Caco-2 (cell line): ENCODE data around the gene KLHL36. TPM values are rescaled to one million over a fixed set of nuclear protein-coding genes. Genes with fewer than 3 reads are reported as not detected.

Experiments
- BruUV-seq: library from RNA; stranded (reverse); fragments of 400-500 nt; replicated peaks from 2 replicates; lab custom pipeline; 2021; lab: Mats Ljungman, UMichigan
- CTCF ChIA-PET: fragments of 300-600 bp; sonication (Branson Sonifier 250); formaldehyde crosslinking; loops from one replicate; lab custom pipeline; 2022; ENCODE audit warnings: antibody characterized with exemption; lab: Charles Lee
- POLR2A ChIA-PET: fragments of 300-600 bp; sonication (Branson Sonifier 250); formaldehyde crosslinking; loops from one replicate; lab custom pipeline; 2022; ENCODE audit warnings: antibody characterized with exemption; lab: Charles Lee
- DNase-seq, 2 experiments: peaks; one replicate each; pipeline versions ENCODE4 v3.0.0 to v3.0.0-alpha.2; 2020 to 2022
- H3K27me3 ChIP-seq: replicated peaks from 2 replicates; pipeline ENCODE4 v1.6.0; 2011; ENCODE audit warnings: low read length; ENCODE audit not compliant: control insufficient read depth, insufficient read depth
- H3K36me3 ChIP-seq: 2 replicates; pipeline ENCODE4 v1.5.1; 2011; ENCODE audit warnings: low read length; ENCODE audit not compliant: control insufficient read depth, insufficient read depth
- H3K4me1 ChIP-seq: fragments of 250-450 bp; sonication (Bioruptor Pico); 2 replicates; pipeline ENCODE4 v1.5.1; 2020; ENCODE audit warnings: mild to moderate bottlenecking
- H3K4me3 ChIP-seq: 2 replicates; pipeline ENCODE4 v1.5.1; 2011; ENCODE audit warnings: low read depth, mild to moderate bottlenecking, control low read depth, low read length
- H3K9me3 ChIP-seq: fragments of 250-450 bp; sonication (Bioruptor Pico); 2 replicates; pipeline ENCODE4 v1.5.1; 2020; ENCODE audit warnings: mild to moderate bottlenecking, moderate library complexity
- H3K27ac Mint-ChIP-seq: one replicate; pipeline ENCODE4 v1.8.0; 2022; ENCODE audit warnings: mixed read lengths; ENCODE audit not compliant: unreplicated experiment
- H3K27me3 Mint-ChIP-seq: one replicate; pipeline ENCODE4 v1.8.0; 2022; ENCODE audit warnings: mixed read lengths; ENCODE audit not compliant: insufficient read depth, unreplicated experiment
- H3K36me3 Mint-ChIP-seq: one replicate; pipeline ENCODE4 v1.8.0; 2022; ENCODE audit warnings: mild to moderate bottlenecking, mixed read lengths; ENCODE audit not compliant: insufficient read depth, unreplicated experiment
- H3K4me1 Mint-ChIP-seq: one replicate; pipeline ENCODE4 v1.8.0; 2022; ENCODE audit warnings: low read depth, mixed read lengths; ENCODE audit not compliant: unreplicated experiment
- H3K4me3 Mint-ChIP-seq: one replicate; pipeline ENCODE4 v1.8.0; 2022; ENCODE audit warnings: mild to moderate bottlenecking, moderate library complexity, mixed read lengths; ENCODE audit not compliant: unreplicated experiment
- H3K9me3 Mint-ChIP-seq: one replicate; pipeline ENCODE4 v1.8.0; 2022; ENCODE audit warnings: mixed read lengths; ENCODE audit not compliant: unreplicated experiment
- intact Hi-C: fragments of 100-400 bp; cut with micrococcal nuclease; formaldehyde crosslinking; loops from one replicate; pipeline ENCODE4 v1.10.0; 2022; ENCODE audit not compliant: unreplicated experiment
- total RNA-seq: library from RNA; stranded (reverse); gene quantifications from 2 replicates; pipeline ENCODE4 v1.2.3, GENCODE V29; 2022
- TF ChIP-seq, protein P1 (sequence below), 2 experiments: fragments of 200-600 bp in 1 of 2; IDR thresholded peaks; 1 replicate in 1 of 2; 2 replicates in 1 of 2; pipeline versions ENCODE4 v1.5.1 to v1.8.0; 2011 to 2022; ENCODE audit warnings: antibody characterized with exemption in 1 of 2, control low read depth in 1 of 2, inconsistent platforms in 1 of 2, low read depth in 1 of 2, low read length in 1 of 2, mild to moderate bottlenecking in 1 of 2, moderate library complexity in 1 of 2; ENCODE audit not compliant: insufficient read depth in 1 of 2, severe bottlenecking in 1 of 2, unreplicated experiment in 1 of 2

Gene KLHL36
- total RNA-seq, 1 experiment from 2014 or later = 70.2 TPM

DNA sequence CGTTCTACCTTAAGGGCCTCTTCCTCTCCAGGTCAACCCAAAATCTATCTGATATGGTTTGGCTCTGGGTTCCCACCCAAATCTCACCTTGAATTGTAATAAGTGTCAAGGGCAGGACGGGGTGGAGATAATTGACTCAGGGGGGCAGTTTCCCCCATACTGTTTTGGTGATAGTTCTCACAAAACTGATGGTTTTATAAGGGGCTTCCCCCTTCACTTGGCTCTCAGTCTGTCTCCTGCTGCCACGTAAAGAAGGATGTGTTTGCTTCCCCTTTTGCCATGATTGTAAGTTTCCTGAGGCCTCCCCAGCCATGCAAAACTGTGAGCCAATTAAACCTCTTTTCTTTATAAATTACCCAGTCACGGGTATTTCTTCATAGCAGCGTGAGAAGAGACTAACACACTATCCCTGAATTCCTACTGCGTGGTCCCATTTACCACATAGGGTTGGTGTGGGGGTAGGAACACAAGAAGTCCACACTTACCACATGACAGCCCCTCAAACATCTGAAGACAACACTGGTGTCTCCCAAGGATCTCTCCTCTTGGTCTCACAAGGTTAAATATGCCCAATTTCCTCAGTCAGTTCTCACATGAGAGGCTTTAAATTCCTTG, 38.6 kb upstream of the KLHL36 start:
- DNase-seq = no peak
- peaks cover 4% of the 10 kb centered on the region; the same call in 1 of the 2 replicates for H3K4me1 ChIP-seq
- intact Hi-C loops = no loop called here
- H3K36me3 ChIP-seq = no peaks in the 10 kb centered on the region
- no peak overlapping the region for H3K4me3 Mint-ChIP-seq
- H3K27me3 Mint-ChIP-seq = no peaks in the 10 kb centered on the region
- H3K4me3 ChIP-seq = no peak overlapping the region
- BruUV-seq = no TSS peak
- TF ChIP-seq, protein P1, sequence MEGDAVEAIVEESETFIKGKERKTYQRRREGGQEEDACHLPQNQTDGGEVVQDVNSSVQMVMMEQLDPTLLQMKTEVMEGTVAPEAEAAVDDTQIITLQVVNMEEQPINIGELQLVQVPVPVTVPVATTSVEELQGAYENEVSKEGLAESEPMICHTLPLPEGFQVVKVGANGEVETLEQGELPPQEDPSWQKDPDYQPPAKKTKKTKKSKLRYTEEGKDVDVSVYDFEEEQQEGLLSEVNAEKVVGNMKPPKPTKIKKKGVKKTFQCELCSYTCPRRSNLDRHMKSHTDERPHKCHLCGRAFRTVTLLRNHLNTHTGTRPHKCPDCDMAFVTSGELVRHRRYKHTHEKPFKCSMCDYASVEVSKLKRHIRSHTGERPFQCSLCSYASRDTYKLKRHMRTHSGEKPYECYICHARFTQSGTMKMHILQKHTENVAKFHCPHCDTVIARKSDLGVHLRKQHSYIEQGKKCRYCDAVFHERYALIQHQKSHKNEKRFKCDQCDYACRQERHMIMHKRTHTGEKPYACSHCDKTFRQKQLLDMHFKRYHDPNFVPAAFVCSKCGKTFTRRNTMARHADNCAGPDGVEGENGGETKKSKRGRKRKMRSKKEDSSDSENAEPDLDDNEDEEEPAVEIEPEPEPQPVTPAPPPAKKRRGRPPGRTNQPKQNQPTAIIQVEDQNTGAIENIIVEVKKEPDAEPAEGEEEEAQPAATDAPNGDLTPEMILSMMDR (IDR thresholded peaks at IDR 0.05; ENCODE audit: insufficient read depth in 1 of 2, low read depth in 1 of 2, low read length in 1 of 2, severe bottlenecking in 1 of 2, unreplicated experiment in 1 of 2) = no peak
- no peaks in the 10 kb centered on the region for H3K27me3 ChIP-seq
- H3K27ac Mint-ChIP-seq = no peak overlapping the region
- H3K36me3 Mint-ChIP-seq = peaks cover 77% of the 10 kb centered on the region
- peaks cover 9% of the 10 kb centered on the region for H3K4me1 Mint-ChIP-seq
- ChIA-PET POLR2A (no interaction called here), CTCF (no interaction called here)
- no peaks in the 10 kb centered on the region for H3K9me3 ChIP-seq
- no peaks in the 10 kb centered on the region for H3K9me3 Mint-ChIP-seq

DNA sequence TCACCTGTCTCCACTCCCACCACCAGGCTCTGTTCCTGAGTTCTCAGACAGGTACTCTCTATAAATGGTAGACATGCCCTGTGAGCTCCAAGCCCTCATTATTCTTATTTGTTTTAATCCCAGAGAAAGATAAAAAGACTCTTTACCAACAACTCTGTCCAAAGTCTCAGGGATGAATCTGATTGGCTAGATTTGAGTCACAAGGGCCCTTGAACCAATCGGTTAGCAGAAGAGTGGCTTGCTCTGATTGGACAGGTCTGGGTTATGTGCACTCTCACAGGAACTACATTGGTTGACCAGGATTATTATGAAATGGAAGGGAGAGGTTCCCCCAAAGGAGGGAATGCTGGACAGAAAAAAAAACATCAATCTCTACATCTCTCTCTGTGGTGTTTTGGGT, 37.9 kb upstream of the KLHL36 start:
- no peak overlapping the region for H3K4me3 ChIP-seq
- no peak overlapping the region for H3K4me3 Mint-ChIP-seq
- ChIA-PET POLR2A (no interaction called here), CTCF (no interaction called here)
- H3K4me1 ChIP-seq = 0 out of 2 replicates have a peak, but pooled peaks cover 6% of the 10 kb centered on the region
- H3K9me3 ChIP-seq = no peaks in the 10 kb centered on the region
- H3K27me3 ChIP-seq = no peaks in the 10 kb centered on the region
- TF ChIP-seq, protein P1 (IDR thresholded peaks at IDR 0.05; ENCODE audit: insufficient read depth in 1 of 2, low read depth in 1 of 2, low read length in 1 of 2, severe bottlenecking in 1 of 2, unreplicated experiment in 1 of 2) = no peak
- H3K27me3 Mint-ChIP-seq = no peaks in the 10 kb centered on the region
- no peaks in the 10 kb centered on the region for H3K9me3 Mint-ChIP-seq
- H3K36me3 Mint-ChIP-seq = peaks cover 77% of the 10 kb centered on the region
- no peaks in the 10 kb centered on the region for H3K36me3 ChIP-seq
- no peak overlapping the region for H3K27ac Mint-ChIP-seq
- DNase-seq = no peak
- no TSS peak for BruUV-seq
- peaks cover 14% of the 10 kb centered on the region for H3K4me1 Mint-ChIP-seq
- intact Hi-C loops = no loop called here

DNA sequence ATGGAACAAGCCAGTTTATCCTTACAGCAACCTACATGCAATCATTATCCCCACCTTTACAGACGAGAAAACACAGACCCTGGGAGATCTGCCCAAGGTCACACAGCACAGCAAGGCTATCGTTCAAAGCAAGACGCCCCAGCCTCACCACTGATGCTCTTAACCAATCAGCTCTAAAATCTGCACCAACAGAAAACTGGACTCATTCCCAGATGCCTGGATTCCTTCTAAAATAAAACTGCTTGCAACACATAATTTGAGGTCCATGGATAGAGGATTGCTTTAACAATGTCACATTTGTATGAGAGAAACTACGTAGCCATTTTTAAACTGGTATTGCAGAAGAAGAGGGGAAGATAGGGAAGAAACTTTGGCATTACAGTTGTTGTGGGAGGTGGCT, 37.3 kb upstream of the KLHL36 start:
- no peak for DNase-seq
- no TSS peak for BruUV-seq
- Histone ChIP-seq H3K4me3 (no peak overlapping the region), H3K4me1 (peaks cover 13% of the 10 kb centered on the region), H3K36me3 (no peaks in the 10 kb centered on the region), H3K9me3 (no peaks in the 10 kb centered on the region), H3K27me3 (no peaks in the 10 kb centered on the region)
- Mint-ChIP-seq H3K27me3 (no peaks in the 10 kb centered on the region), H3K4me3 (no peak overlapping the region), H3K4me1 (peaks cover 20% of the 10 kb centered on the region), H3K9me3 (no peaks in the 10 kb centered on the region), H3K27ac (peak overlapping the region; percentile 7), H3K36me3 (peaks cover 77% of the 10 kb centered on the region)
- TF ChIP-seq, protein P1 (IDR thresholded peaks at IDR 0.05; ENCODE audit: insufficient read depth in 1 of 2, low read depth in 1 of 2, low read length in 1 of 2, severe bottlenecking in 1 of 2, unreplicated experiment in 1 of 2) = no peak
- intact Hi-C loops = no loop called here
- POLR2A ChIA-PET = no interaction called here
- CTCF ChIA-PET = no interaction called here
